HG03457 (cell line): ENCODE results near the gene LIMK1.
"Not testable (repeated sequence)": the region's sequence is repeated elsewhere in the genome, so short reads cannot be mapped to it uniquely, and the experiment has no call there.

Source experiments
- ATAC-seq: cut with Tn5 transposase; IDR thresholded peaks from one replicate; pipeline ENCODE4 v1.9.1; 2021; ENCODE audit warnings: moderate number of reproducible peaks; ENCODE audit not compliant: unreplicated experiment

LIMK1 gene

DNA sequence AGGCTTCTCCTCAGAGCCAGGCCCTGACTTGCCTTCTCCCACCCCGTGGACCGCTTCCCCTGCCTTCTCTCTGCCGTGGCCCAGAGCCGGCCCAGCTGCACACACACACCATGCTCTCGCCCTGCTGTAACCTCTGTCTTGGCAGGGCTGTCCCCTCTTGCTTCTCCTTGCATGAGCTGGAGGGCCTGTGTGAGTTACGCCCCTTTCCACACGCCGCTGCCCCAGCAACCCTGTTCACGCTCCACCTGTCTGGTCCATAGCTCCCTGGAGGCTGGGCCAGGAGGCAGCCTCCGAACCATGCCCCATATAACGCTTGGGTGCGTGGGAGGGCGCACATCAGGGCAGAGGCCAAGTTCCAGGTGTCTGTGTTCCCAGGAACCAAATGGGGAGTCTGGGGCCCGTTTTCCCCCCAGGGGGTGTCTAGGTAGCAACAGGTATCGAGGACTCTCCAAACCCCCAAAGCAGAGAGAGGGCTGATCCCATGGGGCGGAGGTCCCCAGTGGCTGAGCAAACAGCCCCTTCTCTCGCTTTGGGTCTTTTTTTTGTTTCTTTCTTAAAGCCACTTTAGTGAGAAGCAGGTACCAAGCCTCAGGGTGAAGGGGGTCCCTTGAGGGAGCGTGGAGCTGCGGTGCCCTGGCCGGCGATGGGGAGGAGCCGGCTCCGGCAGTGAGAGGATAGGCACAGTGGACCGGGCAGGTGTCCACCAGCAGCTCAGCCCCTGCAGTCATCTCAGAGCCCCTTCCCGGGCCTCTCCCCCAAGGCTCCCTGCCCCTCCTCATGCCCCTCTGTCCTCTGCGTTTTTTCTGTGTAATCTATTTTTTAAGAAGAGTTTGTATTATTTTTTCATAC, 38.0 kb downstream of the LIMK1 start:
- ATAC-seq, result no peak

GRCh38 chr7:74123892-74124291, 40.3 kb downstream of the LIMK1 start:
- not testable (repeated sequence) for ATAC-seq

GRCh38 chr7:74126220-74126880, 42.7 kb downstream of the LIMK1 start:
- no peak for ATAC-seq

DNA sequence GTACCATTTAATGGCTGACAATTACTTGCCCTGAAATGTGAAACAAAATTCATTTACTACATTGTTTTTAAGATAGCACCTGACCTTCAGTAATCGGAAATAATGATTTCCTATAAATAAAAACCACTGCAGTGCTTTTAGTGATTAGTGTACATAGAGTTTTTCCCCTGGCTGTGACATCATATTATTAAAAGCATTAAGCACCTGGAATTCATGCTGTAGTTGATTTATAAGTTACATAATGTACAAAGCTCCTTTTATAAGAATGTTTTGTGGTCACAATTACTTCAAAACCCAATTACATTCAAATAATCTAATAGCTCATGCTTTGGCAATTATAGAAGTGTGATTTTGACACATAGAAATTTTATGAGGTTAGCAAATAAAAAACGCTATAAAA, 46.3 kb downstream of the LIMK1 start:
- no peak for ATAC-seq

DNA sequence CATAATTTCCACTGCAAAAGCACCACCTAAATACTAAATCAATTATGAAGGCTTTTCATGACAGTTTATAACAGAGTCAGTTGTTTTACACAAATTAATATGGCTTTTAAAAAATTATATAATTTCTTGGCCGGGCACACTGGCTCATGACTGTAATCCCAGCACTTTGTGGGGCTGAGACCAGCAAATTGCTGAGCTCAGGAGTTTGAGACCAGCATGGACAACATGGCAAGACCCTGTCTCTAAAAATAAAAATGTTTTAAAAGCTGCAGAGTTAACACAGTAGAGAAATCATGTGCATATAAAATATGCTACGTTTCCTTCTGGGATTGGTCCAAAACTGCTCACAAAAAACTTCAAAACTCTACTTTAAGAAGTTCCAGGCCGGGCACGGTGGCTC, 46.9 kb downstream of the LIMK1 start:
- ATAC-seq, result no peak

DNA sequence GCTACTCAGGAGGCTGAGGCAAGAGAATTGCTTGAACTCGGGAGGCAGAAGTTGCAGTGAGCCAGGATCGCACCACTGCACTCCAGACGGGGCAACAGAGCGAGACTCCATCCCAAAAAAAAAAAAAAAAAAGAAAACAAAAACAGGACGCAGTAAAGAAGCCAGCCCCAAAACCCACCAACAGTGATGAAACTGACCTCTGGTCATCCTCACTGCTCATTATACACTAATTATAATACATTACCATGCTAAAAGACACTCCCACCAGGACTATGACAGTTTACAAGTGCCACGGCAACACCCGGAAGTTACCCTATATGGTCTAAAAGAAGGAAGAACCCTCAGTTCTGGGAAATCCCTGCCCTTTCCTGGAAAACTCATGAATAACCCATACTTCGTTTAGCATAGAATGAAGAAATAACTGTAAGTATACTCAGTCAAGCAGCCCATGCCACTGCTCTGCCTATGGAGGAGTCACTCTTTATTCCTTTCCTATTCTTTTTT, 50.6 kb downstream of the LIMK1 start:
- ATAC-seq, result no peak

GRCh38 chr7:74138334-74138867, 54.8 kb downstream of the LIMK1 start:
- ATAC-seq, result no peak

GRCh38 chr7:74138945-74139843, 55.6 kb downstream of the LIMK1 start:
- ATAC-seq, result no peak

GRCh38 chr7:74141705-74142104, 58.1 kb downstream of the LIMK1 start:
- no peak for ATAC-seq

GRCh38 chr7:74143383-74143782, 59.8 kb downstream of the LIMK1 start:
- ATAC-seq, result no peak

DNA sequence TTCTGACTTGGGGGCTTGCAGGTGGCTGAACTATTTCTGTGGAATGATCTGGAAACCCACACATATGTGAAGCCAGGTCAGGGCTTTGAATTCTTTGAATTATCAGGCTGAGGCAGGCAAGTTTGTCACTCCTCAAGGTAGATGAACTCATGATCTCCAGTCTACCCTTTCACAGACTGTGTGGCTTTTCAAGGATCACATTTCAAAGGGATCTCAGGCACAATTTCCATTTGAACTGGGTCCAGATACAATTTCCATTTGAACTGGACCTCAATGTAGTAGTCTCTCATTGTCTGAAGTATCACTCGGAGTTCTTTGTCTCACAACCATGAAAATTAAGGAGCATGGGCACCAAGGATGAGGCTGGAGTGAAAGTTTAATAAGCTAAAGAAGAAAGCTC, 64.9 kb downstream of the LIMK1 start:
- no peak for ATAC-seq

DNA sequence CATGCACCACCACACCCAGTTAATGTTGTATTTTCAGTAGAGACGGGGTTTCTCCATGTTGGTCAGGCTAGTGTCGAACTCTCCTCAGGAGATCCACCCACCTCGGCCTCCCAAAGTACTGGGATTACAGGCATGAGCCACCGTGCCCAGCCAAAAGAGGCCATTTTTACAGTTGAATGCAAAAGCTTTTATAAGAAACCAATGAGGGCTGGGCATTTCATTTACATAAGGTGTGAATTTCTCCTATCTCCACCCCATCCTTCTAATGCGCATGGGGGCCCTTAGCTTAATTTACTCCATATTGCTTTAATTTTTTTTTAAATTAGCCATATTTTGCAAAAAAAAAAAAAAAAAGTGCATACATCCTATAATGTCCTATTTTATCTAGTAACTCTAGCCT, 65.5 kb downstream of the LIMK1 start:
- no peak for ATAC-seq

DNA sequence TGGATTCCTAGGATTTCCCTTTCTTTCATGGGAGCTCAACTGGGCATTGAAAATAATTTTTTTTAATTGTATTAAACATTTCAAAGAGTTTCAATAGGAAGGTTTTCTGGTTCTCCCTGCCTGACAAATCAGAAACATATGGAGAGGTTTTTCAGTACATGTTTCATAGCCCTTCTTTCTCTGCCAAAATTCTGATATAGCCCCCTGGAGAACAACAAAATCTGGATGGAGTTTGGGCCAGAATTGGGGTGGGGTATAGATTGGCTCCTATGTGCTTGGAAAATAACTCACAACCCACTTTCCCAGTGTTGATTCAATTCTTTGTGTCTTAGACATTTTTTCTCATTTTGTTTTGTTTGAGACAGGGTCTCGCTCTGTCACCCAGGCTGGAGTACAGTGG, 66.0 kb downstream of the LIMK1 start:
- no peak for ATAC-seq

GRCh38 chr7:74153736-74154135, 70.1 kb downstream of the LIMK1 start:
- ATAC-seq, result no peak

GRCh38 chr7:74155810-74156395, 72.3 kb downstream of the LIMK1 start:
- ATAC-seq, result no peak

GRCh38 chr7:74157605-74158004, 74.0 kb downstream of the LIMK1 start:
- ATAC-seq, result no peak

DNA sequence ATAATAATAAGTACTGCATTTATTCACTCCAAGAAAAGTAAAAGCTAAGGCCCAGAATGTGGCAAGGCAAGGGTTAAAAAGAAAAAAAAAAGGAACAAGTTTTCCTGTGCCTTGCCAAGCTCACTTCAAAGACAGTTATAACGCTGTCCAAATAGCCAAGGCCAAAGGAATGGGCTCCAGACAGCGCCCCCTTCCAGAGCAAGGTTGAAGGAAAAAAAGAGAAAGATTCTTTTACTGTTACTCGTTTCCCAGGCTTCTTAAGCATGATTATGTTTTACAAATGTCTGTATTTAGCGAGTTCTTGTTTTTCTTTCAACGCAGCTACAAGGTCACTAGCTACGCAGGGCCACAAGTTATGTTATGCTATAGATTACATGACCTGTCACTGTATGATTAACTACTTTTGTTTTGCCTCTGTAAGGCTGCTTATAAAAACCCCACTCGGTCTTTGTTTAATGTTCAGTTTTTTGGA, 81.4 kb downstream of the LIMK1 start:
- no peak for ATAC-seq

DNA sequence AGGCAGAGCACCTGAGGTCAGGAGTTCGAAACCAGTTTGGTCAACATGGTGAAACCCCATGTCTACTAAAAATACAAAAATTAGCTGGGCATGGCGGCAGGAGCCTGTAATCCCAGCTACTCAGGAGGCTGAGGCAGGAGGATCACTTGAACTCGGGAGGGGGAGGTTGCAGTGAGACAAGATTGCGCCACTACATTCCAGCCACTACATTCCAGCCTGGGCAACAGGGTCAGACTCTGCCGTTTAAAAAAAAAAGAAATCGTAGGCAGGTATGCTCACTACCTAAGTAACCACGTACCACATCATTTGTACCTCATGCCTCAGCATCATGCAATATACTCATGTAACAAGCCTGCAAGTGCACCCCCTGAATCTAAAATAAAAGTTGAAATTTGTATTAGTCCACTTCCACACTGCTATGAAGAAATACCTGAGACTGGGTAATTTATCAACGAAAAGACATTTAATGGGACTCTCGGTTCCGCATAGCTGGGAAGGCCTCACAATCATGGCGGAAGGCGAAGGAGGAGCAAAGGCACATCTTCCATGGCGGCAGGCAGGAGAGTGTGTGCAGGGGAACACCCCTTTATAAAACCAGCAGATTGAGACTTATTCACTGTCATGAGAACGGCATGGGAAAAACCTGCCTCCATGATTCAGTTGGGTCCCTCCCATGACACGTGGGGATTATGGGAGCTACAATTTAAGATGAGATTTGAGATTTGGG, 82.4 kb downstream of the LIMK1 start:
- no peak for ATAC-seq

DNA sequence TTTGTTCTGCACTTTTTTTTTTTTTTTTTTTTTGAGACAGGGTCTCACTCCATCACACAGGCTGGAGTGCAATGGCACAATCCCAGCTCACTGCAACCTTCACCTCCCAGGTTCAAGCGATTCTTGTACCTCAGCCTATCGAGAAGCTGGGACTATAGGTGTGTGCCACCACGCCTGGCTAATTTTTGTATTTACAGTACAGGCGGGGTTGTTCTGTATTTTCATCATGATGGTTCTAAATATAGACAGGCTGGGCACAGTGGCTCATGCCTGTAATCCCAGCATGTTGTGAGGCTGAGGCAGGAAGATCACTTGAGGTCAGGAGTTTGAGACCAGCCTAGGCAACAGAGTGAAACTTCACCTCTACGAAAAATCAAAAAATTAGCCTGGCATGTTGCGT, 83.7 kb downstream of the LIMK1 start:
- not testable (repeated sequence) for ATAC-seq
